GM21515 (cell line): ENCODE data around the gene CYP1A2.
"Not testable (repeated sequence)": the region's sequence is repeated elsewhere in the genome, so short reads cannot be mapped to it uniquely, and the experiment has no call there.

Experiments
- ATAC-seq: cut with Tn5 transposase; IDR thresholded peaks from one replicate; pipeline ENCODE4 v1.9.1; 2021; ENCODE audit not compliant: unreplicated experiment

CYP1A2 gene

GRCh38 chr15:74738239-74738638 lies 10.4 kb upstream of the CYP1A2 start:
- ATAC-seq: not testable (repeated sequence)

- ATAC-seq: no peak
Observed at GRCh38 chr15:74742422-74742821, 6.2 kb upstream of the CYP1A2 start.

- ATAC-seq: no peak
Observed at GRCh38 chr15:74746389-74746788, 2.3 kb upstream of the CYP1A2 start.

GRCh38 chr15:74749832-74750231 lies 1.2 kb downstream of the CYP1A2 start:
- no peak for ATAC-seq

- ATAC-seq: no peak
Observed at GRCh38 chr15:74750751-74751150, 2.1 kb downstream of the CYP1A2 start.

- no peak for ATAC-seq
Observed at GRCh38 chr15:74752011-74752410, 3.4 kb downstream of the CYP1A2 start.

GRCh38 chr15:74752531-74752930 lies 3.9 kb downstream of the CYP1A2 start:
- ATAC-seq: no peak

GRCh38 chr15:74754593-74755215 lies 6.1 kb downstream of the CYP1A2 start:
- ATAC-seq: no peak

GRCh38 chr15:74758736-74759135 lies 10.1 kb downstream of the CYP1A2 start:
- no peak for ATAC-seq

GRCh38 chr15:74762791-74763150 lies 14.1 kb downstream of the CYP1A2 start:
- ATAC-seq: no peak

- no peak for ATAC-seq
Observed at GRCh38 chr15:74763416-74763815, 14.8 kb downstream of the CYP1A2 start.

- ATAC-seq: no peak
Observed at GRCh38 chr15:74767167-74768098, 18.8 kb downstream of the CYP1A2 start.

- no peak for ATAC-seq
Observed at GRCh38 chr15:74768099-74768770, 19.6 kb downstream of the CYP1A2 start.

- no peak for ATAC-seq
Observed at GRCh38 chr15:74768771-74769342, 20.2 kb downstream of the CYP1A2 start.

GRCh38 chr15:74769463-74770025 lies 20.9 kb downstream of the CYP1A2 start:
- no peak for ATAC-seq

GRCh38 chr15:74770211-74770903 lies 21.7 kb downstream of the CYP1A2 start:
- no peak for ATAC-seq

- no peak for ATAC-seq
Observed at GRCh38 chr15:74773329-74773728, 24.7 kb downstream of the CYP1A2 start.

- no peak for ATAC-seq
Observed at GRCh38 chr15:74773731-74774252, 25.1 kb downstream of the CYP1A2 start.

GRCh38 chr15:74775132-74775562 lies 26.5 kb downstream of the CYP1A2 start:
- ATAC-seq: no peak

GRCh38 chr15:74775894-74776293 lies 27.2 kb downstream of the CYP1A2 start:
- ATAC-seq: no peak
